Natural killer cell (primary cell): ENCODE measurements around the gene HMGN4. TPM values are rescaled to one million over a fixed set of nuclear protein-coding genes. Genes with fewer than 3 reads are reported as not detected.

Experiments
- ATAC-seq, 3 donors: fragments of 150-1000 bp in 2 of 3; fragments of 200-7000 bp in 1 of 3; cut with Tn5 transposase; 1 replicate in 1 of 3; 2 replicates in 2 of 3; pipeline ENCODE4 v1.10.0; 2021; ENCODE audit warnings: mild to moderate bottlenecking in 2 of 3, moderate library complexity in 2 of 3
- DNase-seq, 2 donors: peaks; one replicate each; pipeline versions ENCODE4 v3.0.0 to v3.0.0-alpha.2; 2013 to 2021; ENCODE audit warnings: mixed read lengths in 1 of 2
- H3K27ac ChIP-seq: one replicate; pipeline ENCODE4 v1.5.1; 2013; ENCODE audit warnings: mild to moderate bottlenecking, low read length
- H3K27me3 ChIP-seq: one replicate; pipeline ENCODE4 v1.6.1; 2013; ENCODE audit warnings: low read length; ENCODE audit not compliant: control insufficient read depth, insufficient read depth
- H3K36me3 ChIP-seq: one replicate; pipeline ENCODE4 v1.6.1; 2013; ENCODE audit warnings: low read length; ENCODE audit not compliant: control insufficient read depth, insufficient read depth
- H3K4me1 ChIP-seq: one replicate; pipeline ENCODE4 v1.6.1; 2013; ENCODE audit warnings: low read length; ENCODE audit not compliant: control insufficient read depth, insufficient read depth
- H3K4me3 ChIP-seq: one replicate; pipeline ENCODE4 v1.5.1; 2013; ENCODE audit warnings: low read length
- H3K9me3 ChIP-seq: one replicate; pipeline ENCODE4 v1.6.1; 2013; ENCODE audit warnings: low read length; ENCODE audit not compliant: control insufficient read depth, insufficient read depth
- H3K27ac Mint-ChIP-seq, 2 donors: one replicate each; pipeline ENCODE4 v1.8.0; 2022; ENCODE audit warnings: mild to moderate bottlenecking in 2 of 2, mixed read lengths in 2 of 2, moderate library complexity in 1 of 2
- H3K27me3 Mint-ChIP-seq, 2 donors: one replicate each; pipeline ENCODE4 v1.8.0; 2022; ENCODE audit warnings: low read depth in 2 of 2, mixed read lengths in 2 of 2
- H3K36me3 Mint-ChIP-seq: one replicate; pipeline ENCODE4 v1.8.0; 2022; ENCODE audit warnings: mixed read lengths
- H3K4me1 Mint-ChIP-seq, 2 donors: one replicate each; pipeline ENCODE4 v1.8.0; 2022; ENCODE audit warnings: mixed read lengths in 2 of 2
- H3K4me3 Mint-ChIP-seq: one replicate; pipeline ENCODE4 v1.8.0; 2022; ENCODE audit warnings: mild to moderate bottlenecking, moderate library complexity, mixed read lengths
- H3K9me3 Mint-ChIP-seq, 2 donors: one replicate each; pipeline ENCODE4 v1.8.0; 2022; ENCODE audit warnings: mixed read lengths in 2 of 2
- CTCF ChIP-seq: fragments of 200-600 bp; IDR thresholded peaks from one replicate; pipeline ENCODE4 v1.8.0; 2022; ENCODE audit warnings: antibody characterized with exemption
- WGBS: methylation state at CpG from one replicate; pipeline ENCODE4 v1.1.7; 2013; ENCODE audit warnings: missing lambda C conversion rate; ENCODE audit not compliant: insufficient coverage; 5-methylcytosine and 5-hydroxymethylcytosine counted together
- intact Hi-C: fragments of 100-400 bp; cut with micrococcal nuclease; formaldehyde crosslinking; loops from one replicate; pipeline ENCODE4 v1.14.2; 2022
- total RNA-seq, 4 donors: library from RNA; stranded (reverse); fragments of 120-200 nt in 1 of 4; gene quantifications; one replicate each; pipeline versions ENCODE4 v1.2.3 to v1.2.4, GENCODE V29; 2013 to 2022

The HMGN4 gene
- total RNA-seq, 3 donors from 2014 or later (not counting 1 experiment from before 2014, with no cell fraction given), result 55.7 to 80.6 (median 70.3) TPM

GRCh38 chr6:26553635-26554446 is 15.7 kb downstream of the HMGN4 start:
- Histone ChIP-seq H3K27me3 (no peaks in the 10 kb centered on the region), H3K4me1 (peaks cover 23% of the 10 kb centered on the region), H3K27ac (peak overlapping the region; percentile 65), H3K9me3 (no peaks in the 10 kb centered on the region), H3K4me3 (peak overlapping the region; percentile 71), H3K36me3 (no peaks in the 10 kb centered on the region)
- Mint-ChIP-seq H3K27me3 (no peaks in the 10 kb centered on the region), H3K27ac (no peak overlapping the region), H3K4me3 (no peak overlapping the region), H3K9me3 (no peaks in the 10 kb centered on the region), H3K36me3 (no peaks in the 10 kb centered on the region), H3K4me1 (peaks cover 24 to 25% of the 10 kb centered on the region in 2 donors)
- ATAC-seq (peak; percentile 51 to 62 (median 61)), DNase-seq (peak; percentile 77 to 91)
- no peak for TF ChIP-seq CTCF
- intact Hi-C loops, result loop anchor here (1.0 to 10.0 kb wide), 5 partner anchors 17 to 529 kb away; a partner anchor contains a TSS
- under 1% methylated on average over 19 of the region's 19 CpGs for WGBS

- Mint-ChIP-seq H3K9me3 (no peaks in the 10 kb centered on the region), H3K27ac (no peak overlapping the region), H3K27me3 (no peaks in the 10 kb centered on the region), H3K4me1 (peaks cover 24 to 25% of the 10 kb centered on the region in 2 donors), H3K36me3 (no peaks in the 10 kb centered on the region), H3K4me3 (no peak overlapping the region)
- H3K27ac ChIP-seq, result peak overlapping the region; percentile 39
- intact Hi-C loops, result loop anchor here (1.0 to 10.0 kb wide), 3 partner anchors 21 to 530 kb away; a partner anchor contains a TSS
- H3K4me3 ChIP-seq, result peak overlapping the region; percentile 71
- peaks cover 23% of the 10 kb centered on the region for H3K4me1 ChIP-seq
- no peaks in the 10 kb centered on the region for H3K9me3 ChIP-seq
- TF ChIP-seq CTCF, result no peak
- no peaks in the 10 kb centered on the region for H3K36me3 ChIP-seq
- ATAC-seq, result no peak
- H3K27me3 ChIP-seq, result no peaks in the 10 kb centered on the region
- no peak for DNase-seq
- 33% methylated on average over 1 of the region's 1 CpG for WGBS
These were observed 16.2 kb downstream of the HMGN4 start for GRCh38 chr6:26554447-26554696.

GRCh38 chr6:26554697-26555504 is 16.7 kb downstream of the HMGN4 start:
- Mint-ChIP-seq H3K4me1 (peaks cover 21 to 24% of the 10 kb centered on the region in 2 donors), H3K27ac (no peak overlapping the region), H3K27me3 (no peaks in the 10 kb centered on the region), H3K36me3 (no peaks in the 10 kb centered on the region), H3K4me3 (no peak overlapping the region), H3K9me3 (no peaks in the 10 kb centered on the region)
- WGBS, result 17% methylated on average over 25 of the region's 27 CpGs
- no peak for TF ChIP-seq CTCF
- Histone ChIP-seq H3K27me3 (no peaks in the 10 kb centered on the region), H3K4me3 (peak overlapping the region; percentile 71), H3K27ac (peak overlapping the region; percentile 39), H3K36me3 (no peaks in the 10 kb centered on the region), H3K4me1 (peaks cover 23% of the 10 kb centered on the region), H3K9me3 (no peaks in the 10 kb centered on the region)
- DNase-seq, result peak; percentile 51 to 81
- ATAC-seq, result peak; percentile 21 to 36 (median 30)
- intact Hi-C loops, result loop anchor here (1.0 to 10.0 kb wide), 4 partner anchors 13 to 530 kb away; a partner anchor contains a TSS
